H9 (cell line): ENCODE data around the gene CCT7. TPM values are rescaled to one million over a fixed set of nuclear protein-coding genes. Genes with fewer than 3 reads are reported as not detected.

ENCODE experiments used
- DNase-seq: peaks from one replicate; pipeline ENCODE4 v3.0.0-alpha.2; 2017
- H2AFZ ChIP-seq: one replicate; pipeline ENCODE4 v1.6.1; 2013; ENCODE audit warnings: mild to moderate bottlenecking, low read length, control low read depth, moderate library complexity
- H2AK5ac ChIP-seq: 2 replicates; pipeline ENCODE4 v1.6.1; 2013; ENCODE audit warnings: low read length, control low read depth, mixed read lengths; ENCODE audit not compliant: insufficient read length
- H2BK120ac ChIP-seq: one replicate; pipeline ENCODE4 v1.6.1; 2013; ENCODE audit warnings: low read depth, mild to moderate bottlenecking, low read length, control low read depth, inconsistent platforms; ENCODE audit not compliant: poor library complexity, severe bottlenecking
- H2BK12ac ChIP-seq: 2 replicates; pipeline ENCODE4 v1.6.1; 2013; ENCODE audit warnings: low read length, control low read depth, mixed read lengths, low read depth; ENCODE audit not compliant: insufficient read length
- H2BK15ac ChIP-seq: 2 replicates; pipeline ENCODE4 v1.6.1; 2013; ENCODE audit warnings: low read depth, low read length, control low read depth
- H2BK20ac ChIP-seq: one replicate; pipeline ENCODE4 v1.6.1; 2013; ENCODE audit warnings: low read depth, mild to moderate bottlenecking, low read length, control low read depth, inconsistent platforms; ENCODE audit not compliant: poor library complexity, severe bottlenecking
- H2BK5ac ChIP-seq: 2 replicates; pipeline ENCODE4 v1.6.1; 2013; ENCODE audit warnings: low read length, control low read depth, mixed read lengths; ENCODE audit not compliant: insufficient read length
- H3K14ac ChIP-seq: 2 replicates; pipeline ENCODE4 v1.6.1; 2013; ENCODE audit warnings: low read length, control low read depth; ENCODE audit not compliant: insufficient read depth
- H3K18ac ChIP-seq: 2 replicates; pipeline ENCODE4 v1.6.1; 2013; ENCODE audit warnings: low read depth, mild to moderate bottlenecking, mixed read lengths, low read length, control low read depth; ENCODE audit not compliant: insufficient read length
- H3K23ac ChIP-seq: 2 replicates; pipeline ENCODE4 v1.6.1; 2013; ENCODE audit warnings: low read length, control low read depth, mixed read lengths, low read depth; ENCODE audit not compliant: insufficient read length
- H3K23me2 ChIP-seq: 2 replicates; pipeline ENCODE4 v1.6.1; 2013; ENCODE audit warnings: low read depth, mild to moderate bottlenecking, mixed read lengths, low read length, control low read depth; ENCODE audit not compliant: insufficient read length, poor library complexity, severe bottlenecking
- H3K27ac ChIP-seq: 2 replicates; pipeline ENCODE4 v1.5.1; 2013; ENCODE audit warnings: low read length, control low read depth, mixed read lengths, low read depth; ENCODE audit not compliant: insufficient read length
- H3K27me3 ChIP-seq: 2 replicates; pipeline ENCODE4 v1.6.1; 2013; ENCODE audit warnings: low read length, control low read depth, inconsistent platforms; ENCODE audit not compliant: insufficient read depth
- H3K4ac ChIP-seq: 2 replicates; pipeline ENCODE4 v1.6.1; 2013; ENCODE audit warnings: low read depth, mild to moderate bottlenecking, control low read depth, inconsistent platforms, low read length, moderate library complexity
- H3K4me1 ChIP-seq: 2 replicates; pipeline ENCODE4 v1.6.1; 2013; ENCODE audit warnings: low read length, control low read depth, inconsistent platforms; ENCODE audit not compliant: insufficient read depth
- H3K4me2 ChIP-seq: 2 replicates; pipeline ENCODE4 v1.6.1; 2013; ENCODE audit warnings: low read length, control low read depth, mixed read lengths; ENCODE audit not compliant: insufficient read length, insufficient read depth
- H3K56ac ChIP-seq: 2 replicates; pipeline ENCODE4 v1.6.1; 2013; ENCODE audit warnings: low read depth, mild to moderate bottlenecking, mixed read lengths, low read length, control low read depth; ENCODE audit not compliant: insufficient read length
- H3K79me1 ChIP-seq: 2 replicates; pipeline ENCODE4 v1.6.1; 2013; ENCODE audit warnings: low read depth, mild to moderate bottlenecking, moderate library complexity, low read length, control low read depth, inconsistent platforms; ENCODE audit not compliant: insufficient read depth, poor library complexity, severe bottlenecking
- H3K79me2 ChIP-seq: 2 replicates; pipeline ENCODE4 v1.6.1; 2013; ENCODE audit warnings: low read length, control low read depth, inconsistent platforms; ENCODE audit not compliant: insufficient read depth
- H3K9ac ChIP-seq: 2 replicates; pipeline ENCODE4 v1.6.1; 2013; ENCODE audit warnings: low read length, control low read depth, mixed read lengths; ENCODE audit not compliant: insufficient read length; ENCODE audit errors: extremely low read depth
- H3K9me3 ChIP-seq: one replicate; pipeline ENCODE4 v1.6.1; 2013; ENCODE audit warnings: low read depth, low read length, inconsistent platforms; ENCODE audit not compliant: control insufficient read depth
- H3T11ph ChIP-seq: one replicate; pipeline ENCODE4 v1.6.1; 2013; ENCODE audit warnings: mild to moderate bottlenecking, low read length, control low read depth, inconsistent platforms
- H4K20me1 ChIP-seq: one replicate; pipeline ENCODE4 v1.6.1; 2013; ENCODE audit not compliant: control insufficient read depth, insufficient read length, insufficient read depth
- H4K5ac ChIP-seq: 2 replicates; pipeline ENCODE4 v1.6.1; 2013; ENCODE audit warnings: low read depth, mild to moderate bottlenecking, mixed read lengths, low read length, control low read depth; ENCODE audit not compliant: insufficient read length
- H4K8ac ChIP-seq: replicated peaks from 2 replicates; pipeline ENCODE4 v1.6.1; 2013; ENCODE audit warnings: low read length, control low read depth, mixed read lengths, low read depth; ENCODE audit not compliant: insufficient read length
- H4K91ac ChIP-seq: 2 replicates; pipeline ENCODE4 v1.6.1; 2013; ENCODE audit warnings: low read depth, mild to moderate bottlenecking, moderate library complexity, mixed read lengths, low read length, control low read depth; ENCODE audit not compliant: insufficient read length
- H3K27ac Mint-ChIP-seq, 3 experiments: 2 replicates in 2 of 3; 3 replicates in 1 of 3; pipeline ENCODE4 v1.8.0; 2020 to 2021; ENCODE audit warnings: mixed read lengths in 3 of 3, mild to moderate bottlenecking in 1 of 3, moderate library complexity in 1 of 3
- H3K27me3 Mint-ChIP-seq: 2 replicates; pipeline ENCODE4 v1.8.0; 2021; ENCODE audit warnings: low read depth, mild to moderate bottlenecking, moderate library complexity, mixed read lengths
- H3K36me3 Mint-ChIP-seq, 3 experiments: 2 replicates in 2 of 3; 3 replicates in 1 of 3; pipeline ENCODE4 v1.8.0; 2020 to 2021; ENCODE audit warnings: low read depth in 3 of 3, mixed read lengths in 3 of 3; ENCODE audit not compliant: insufficient read depth in 1 of 3
- H3K4me1 Mint-ChIP-seq, 2 experiments: 2 replicates each; pipeline ENCODE4 v1.8.0; 2020; ENCODE audit warnings: mixed read lengths in 2 of 2
- H3K4me3 Mint-ChIP-seq, 2 experiments: 2 replicates in 1 of 2; 3 replicates in 1 of 2; pipeline ENCODE4 v1.8.0; 2020 to 2021; ENCODE audit warnings: mild to moderate bottlenecking in 2 of 2, mixed read lengths in 2 of 2, moderate library complexity in 1 of 2
- H3K9me3 Mint-ChIP-seq, 2 experiments: 2 replicates in 1 of 2; 3 replicates in 1 of 2; pipeline ENCODE4 v1.8.0; 2020; ENCODE audit warnings: mild to moderate bottlenecking in 2 of 2, mixed read lengths in 2 of 2, moderate library complexity in 1 of 2
- WGBS: extraction: QIAGEN DNeasy Blood & Tissue Kit; methylation state at CpG from one replicate; pipeline ENCODE4 v1.1.7; 2013; ENCODE audit warnings: missing lambda C conversion rate, low lambda C conversion rate, mixed read lengths; ENCODE audit not compliant: insufficient read length; ENCODE audit errors: extremely low coverage; 5-methylcytosine and 5-hydroxymethylcytosine counted together
- total RNA-seq: library from RNA; stranded (reverse); gene quantifications from 2 replicates; pipeline ENCODE4 v1.2.1, GENCODE V29; 2021
- TF ChIP-seq, protein P1 (sequence below): fragments of 200-600 bp; sonication (generic); conservative IDR thresholded peaks from 3 replicates; pipeline ENCODE4 v1.8.0; 2021; ENCODE audit warnings: antibody characterized with exemption, mild to moderate bottlenecking

Gene CCT7
- total RNA-seq, 1 experiment from 2014 or later: 500 TPM

DNA sequence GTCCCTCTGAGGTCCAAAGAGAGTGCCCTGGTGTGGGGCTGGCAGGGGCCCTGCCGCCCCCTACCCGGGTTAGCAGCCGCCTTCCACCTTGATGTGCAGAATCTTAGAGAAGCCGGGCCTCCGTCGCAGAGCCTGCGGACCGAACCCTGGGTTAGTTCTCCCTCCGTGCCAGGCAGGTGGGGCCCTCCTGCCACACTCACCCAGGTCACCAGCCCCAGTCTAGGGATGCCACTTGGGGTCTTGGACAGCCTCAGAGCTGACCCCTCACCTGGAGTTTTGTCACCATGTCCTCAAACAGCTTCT is 24.8 kb downstream of the CCT7 start:
- Mint-ChIP-seq H3K4me1 (peaks cover 17 to 18% of the 10 kb centered on the region in 2 experiments), H3K27me3 (no peaks in the 10 kb centered on the region; the same call in 1 of the 2 replicates), H3K27ac (no peak overlapping the region), H3K9me3 (no peaks in the 10 kb centered on the region; a peak in 1 of 5 replicates), H3K36me3 (peaks cover 13 to 44% (median 20%) of the 10 kb centered on the region in 3 experiments; a peak in 6 of 7 replicates), H3K4me3 (no peak overlapping the region)
- Histone ChIP-seq H2AK5ac (no peak overlapping the region), H3K9ac (no peak overlapping the region), H3K79me1 (no peaks in the 10 kb centered on the region), H3K4ac (no peak overlapping the region), H2BK20ac (no peak overlapping the region), H3K27ac (no peak overlapping the region), H3K23me2 (no peaks in the 10 kb centered on the region), H4K91ac (no peak overlapping the region), H3K79me2 (no peaks in the 10 kb centered on the region), H3K14ac (no peak overlapping the region), H3K56ac (no peak overlapping the region), H2BK5ac (no peak overlapping the region), H2BK12ac (no peak overlapping the region), H3K4me1 (no peaks in the 10 kb centered on the region), H2BK15ac (no peak overlapping the region), H4K5ac (no peak overlapping the region), H4K8ac (no peak overlapping the region), H3K9me3 (no peaks in the 10 kb centered on the region), H4K20me1 (no peaks in the 10 kb centered on the region), H3K4me2 (no peak overlapping the region), H3K27me3 (no peaks in the 10 kb centered on the region), H2BK120ac (no peak overlapping the region), H3K18ac (no peak overlapping the region), H3T11ph (no peak overlapping the region), H2AFZ (no peak overlapping the region), H3K23ac (no peak overlapping the region)
- no peak for DNase-seq
- WGBS: no CpG with 5 or more reads among the region's 9 CpGs
- TF ChIP-seq, protein P1, sequence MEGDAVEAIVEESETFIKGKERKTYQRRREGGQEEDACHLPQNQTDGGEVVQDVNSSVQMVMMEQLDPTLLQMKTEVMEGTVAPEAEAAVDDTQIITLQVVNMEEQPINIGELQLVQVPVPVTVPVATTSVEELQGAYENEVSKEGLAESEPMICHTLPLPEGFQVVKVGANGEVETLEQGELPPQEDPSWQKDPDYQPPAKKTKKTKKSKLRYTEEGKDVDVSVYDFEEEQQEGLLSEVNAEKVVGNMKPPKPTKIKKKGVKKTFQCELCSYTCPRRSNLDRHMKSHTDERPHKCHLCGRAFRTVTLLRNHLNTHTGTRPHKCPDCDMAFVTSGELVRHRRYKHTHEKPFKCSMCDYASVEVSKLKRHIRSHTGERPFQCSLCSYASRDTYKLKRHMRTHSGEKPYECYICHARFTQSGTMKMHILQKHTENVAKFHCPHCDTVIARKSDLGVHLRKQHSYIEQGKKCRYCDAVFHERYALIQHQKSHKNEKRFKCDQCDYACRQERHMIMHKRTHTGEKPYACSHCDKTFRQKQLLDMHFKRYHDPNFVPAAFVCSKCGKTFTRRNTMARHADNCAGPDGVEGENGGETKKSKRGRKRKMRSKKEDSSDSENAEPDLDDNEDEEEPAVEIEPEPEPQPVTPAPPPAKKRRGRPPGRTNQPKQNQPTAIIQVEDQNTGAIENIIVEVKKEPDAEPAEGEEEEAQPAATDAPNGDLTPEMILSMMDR: no peak
